ENCODE measurements around the gene CRX.
"Not testable (repeated sequence)": the region's sequence is repeated elsewhere in the genome, so short reads cannot be mapped to it uniquely, and the experiment has no call there.

CRX gene

GRCh38 chr19:47821460-47822020, at the start of gene CRX:
Gene CRX (plus strand): TSS chr19:47821937. CDS start chr19:47834444, 12,507 bp downstream.
- no peak for DNase-seq

GRCh38 chr19:47776568-47776967, 45.2 kb upstream of the CRX start:
- no peak for DNase-seq

GRCh38 chr19:47777245-47778048, 44.3 kb upstream of the CRX start:
- DNase-seq: not testable (repeated sequence)

GRCh38 chr19:47778049-47778953, 43.4 kb upstream of the CRX start, which contains the start of gene SELENOW:
Gene SELENOW (plus strand): TSS chr19:47778703. CDS start chr19:47778786, 83 bp downstream.
- DNase-seq: peak; percentile 57

- DNase-seq: no peak
Measured at GRCh38 chr19:47778954-47779351, 42.8 kb upstream of the CRX start.

GRCh38 chr19:47779524-47780214, 42.1 kb upstream of the CRX start:
- DNase-seq: no peak

GRCh38 chr19:47780215-47780551, 41.6 kb upstream of the CRX start:
- no peak for DNase-seq

GRCh38 chr19:47781590-47782262, 40.0 kb upstream of the CRX start:
- DNase-seq: no peak

GRCh38 chr19:47786566-47786965, 35.2 kb upstream of the CRX start:
- DNase-seq: no peak

- DNase-seq: not testable (repeated sequence)
Measured at GRCh38 chr19:47787307-47787706, 34.4 kb upstream of the CRX start.

- not testable (repeated sequence) for DNase-seq
Measured at GRCh38 chr19:47789811-47790210, 31.9 kb upstream of the CRX start.

GRCh38 chr19:47790398-47790814, 31.3 kb upstream of the CRX start:
- DNase-seq: peak; percentile 69

GRCh38 chr19:47792616-47793015, 29.1 kb upstream of the CRX start:
- DNase-seq: no peak

GRCh38 chr19:47794526-47794925, 27.2 kb upstream of the CRX start:
- DNase-seq: no peak

- DNase-seq: no peak
Measured at GRCh38 chr19:47796785-47797184, 25.0 kb upstream of the CRX start.

GRCh38 chr19:47797996-47798903, 23.5 kb upstream of the CRX start:
- no peak for DNase-seq

- no peak for DNase-seq
Measured at GRCh38 chr19:47798904-47799266, 22.9 kb upstream of the CRX start.

GRCh38 chr19:47801270-47801669, 20.5 kb upstream of the CRX start:
- no peak for DNase-seq

- no peak for DNase-seq
Measured at GRCh38 chr19:47802521-47803043, 19.2 kb upstream of the CRX start.

GRCh38 chr19:47803148-47803547, 18.6 kb upstream of the CRX start:
- DNase-seq: not testable (repeated sequence)

- DNase-seq: not testable (repeated sequence)
Measured at GRCh38 chr19:47803671-47804070, 18.1 kb upstream of the CRX start.

Measured in inflammatory macrophage treated with lipopolysaccharide for 4 hours (primary cell).